Activated naive CD8-positive, alpha-beta T cell treated with anti-CD3 and anti-CD28 coated beads, Interleukin-2, amount 10 ng/mL, durations not matched to agents 7 days and 5 days (primary cell): ENCODE measurements around the gene UNC45A. TPM values are rescaled to one million over a fixed set of nuclear protein-coding genes. Genes with fewer than 3 reads are reported as not detected.
"Not testable (repeated sequence)": the region's sequence is repeated elsewhere in the genome, so short reads cannot be mapped to it uniquely, and the experiment has no call there.

Experiments
- ATAC-seq: fragments of 150-1000 bp; cut with Tn5 transposase; one replicate; pipeline ENCODE4 v1.10.0; 2021; ENCODE audit warnings: low read depth, moderate library complexity
- POLR2A ChIA-PET: fragments of 350-600 bp; sonication (Branson Sonifier 250); formaldehyde crosslinking; loops from one replicate; lab custom pipeline; 2021; ENCODE audit warnings: antibody characterized with exemption; lab: Charles Lee
- DNase-seq: peaks from one replicate; pipeline ENCODE4 v3.0.0; 2021
- H3K27ac Mint-ChIP-seq: one replicate; pipeline ENCODE4 v1.8.0; 2022; ENCODE audit warnings: mild to moderate bottlenecking, mixed read lengths
- H3K27me3 Mint-ChIP-seq: one replicate; pipeline ENCODE4 v1.8.0; 2022; ENCODE audit warnings: mild to moderate bottlenecking, moderate library complexity, mixed read lengths
- H3K36me3 Mint-ChIP-seq: one replicate; pipeline ENCODE4 v1.8.0; 2021; ENCODE audit warnings: mild to moderate bottlenecking, mixed read lengths
- H3K4me1 Mint-ChIP-seq: one replicate; pipeline ENCODE4 v1.8.0; 2021; ENCODE audit warnings: mixed read lengths
- H3K4me3 Mint-ChIP-seq: one replicate; pipeline ENCODE4 v1.8.0; 2022; ENCODE audit warnings: mild to moderate bottlenecking, moderate library complexity, mixed read lengths
- H3K9me3 Mint-ChIP-seq: one replicate; pipeline ENCODE4 v1.8.0; 2021; ENCODE audit warnings: mixed read lengths
- total RNA-seq, 2 experiments: library from RNA; stranded (reverse); gene quantifications; one replicate each; pipeline ENCODE4 v1.2.3, GENCODE V29; 2021

The UNC45A gene
- total RNA-seq, 2 experiments from 2014 or later, result 77.9 to 78.6 TPM

- Mint-ChIP-seq H3K27me3 (no peaks in the 10 kb centered on the region), H3K9me3 (no peaks in the 10 kb centered on the region), H3K27ac (no peak overlapping the region), H3K4me3 (no peak overlapping the region), H3K36me3 (peaks cover 1% of the 10 kb centered on the region), H3K4me1 (no peaks in the 10 kb centered on the region)
- no peak for DNase-seq
- POLR2A ChIA-PET, result no interaction called here
- ATAC-seq, result no peak
Measured at GRCh38 chr15:90893175-90894090, 41.7 kb upstream of the UNC45A start.

- no peak overlapping the region for H3K4me3 Mint-ChIP-seq
- no peak overlapping the region for H3K27ac Mint-ChIP-seq
- H3K27me3 Mint-ChIP-seq, result no peaks in the 10 kb centered on the region
- DNase-seq (no peak), ATAC-seq (no peak)
- no peaks in the 10 kb centered on the region for H3K9me3 Mint-ChIP-seq
- peaks cover 2% of the 10 kb centered on the region for H3K4me1 Mint-ChIP-seq
- POLR2A ChIA-PET, result no interaction called here
- peaks cover 1% of the 10 kb centered on the region for H3K36me3 Mint-ChIP-seq
Measured at GRCh38 chr15:90895571-90896117, 39.4 kb upstream of the UNC45A start.

GRCh38 chr15:90897131-90897655 lies 37.9 kb upstream of the UNC45A start:
- peaks cover 14% of the 10 kb centered on the region for H3K4me1 Mint-ChIP-seq
- H3K36me3 Mint-ChIP-seq, H3K27ac Mint-ChIP-seq, ATAC-seq, H3K27me3 Mint-ChIP-seq, H3K9me3 Mint-ChIP-seq, DNase-seq, H3K4me3 Mint-ChIP-seq: not testable (repeated sequence)
- POLR2A ChIA-PET, result interaction anchor here (0.6 kb wide), 1 partner anchor 43 kb away, joined by 3 read pairs; no protein-coding TSS in a partner anchor

GRCh38 chr15:90901175-90902039 lies 33.7 kb upstream of the UNC45A start:
- H3K4me1 Mint-ChIP-seq, result peaks cover 25% of the 10 kb centered on the region
- DNase-seq (no peak), ATAC-seq (no peak)
- POLR2A ChIA-PET, result interaction anchor here (0.9 to 7.0 kb wide), 7 partner anchors 12 to 224 kb away, joined by 3 to 141 read pairs (median 4); partner anchors contain the start of genes FES, HDDC3 and UNC45A
- no peaks in the 10 kb centered on the region for H3K9me3 Mint-ChIP-seq
- no peaks in the 10 kb centered on the region for H3K27me3 Mint-ChIP-seq
- H3K27ac Mint-ChIP-seq, result peak overlapping the region; percentile 83
- H3K36me3 Mint-ChIP-seq, result peaks cover 10% of the 10 kb centered on the region
- H3K4me3 Mint-ChIP-seq, result peak overlapping the region; percentile 83

GRCh38 chr15:90902040-90902839 lies 32.8 kb upstream of the UNC45A start:
- DNase-seq (peak; percentile 84), ATAC-seq (peak; percentile 78)
- Mint-ChIP-seq H3K4me3 (peak overlapping the region; percentile 83), H3K27ac (peak overlapping the region; percentile 83), H3K27me3 (no peaks in the 10 kb centered on the region), H3K4me1 (peaks cover 25% of the 10 kb centered on the region), H3K9me3 (no peaks in the 10 kb centered on the region), H3K36me3 (peaks cover 12% of the 10 kb centered on the region)
- POLR2A ChIA-PET, result interaction anchor here (0.6 to 7.0 kb wide), 16 partner anchors 12 to 306 kb away, joined by 3 to 141 read pairs (median 5); partner anchors contain the start of genes BLM, HDDC3, RCCD1 and UNC45A

- peak; percentile 71 for ATAC-seq
- POLR2A ChIA-PET, result interaction anchor here (0.6 to 7.0 kb wide), 17 partner anchors 11 to 327 kb away, joined by 3 to 141 read pairs (median 5); partner anchors contain the start of genes BLM, HDDC3, RCCD1 and UNC45A
- Mint-ChIP-seq H3K9me3 (no peaks in the 10 kb centered on the region), H3K4me3 (peak within 1 kb of the TSS; percentile 88), H3K27ac (peak within 1 kb of the TSS; percentile 89), H3K4me1 (peaks cover 25% of the 10 kb centered on the region), H3K27me3 (no peaks in the 10 kb centered on the region), H3K36me3 (peaks cover 13% of the 10 kb centered on the region)
- peak; percentile 81 for DNase-seq
Measured at GRCh38 chr15:90902840-90903732, 32.0 kb upstream of the UNC45A start, which contains the start of gene MAN2A2. MAN2A2 (plus strand) TSS chr15:90903302; CDS start chr15:90904208, 906 bp downstream.

- Mint-ChIP-seq H3K4me1 (peaks cover 25% of the 10 kb centered on the region), H3K9me3 (no peaks in the 10 kb centered on the region), H3K36me3 (peaks cover 13% of the 10 kb centered on the region), H3K27ac (peak overlapping the region; percentile 89), H3K4me3 (peak overlapping the region; percentile 88), H3K27me3 (no peaks in the 10 kb centered on the region)
- ATAC-seq (no peak), DNase-seq (no peak)
- POLR2A ChIA-PET, result interaction anchor here (0.7 to 7.0 kb wide), 12 partner anchors 10 to 328 kb away, joined by 3 to 141 read pairs (median 6); partner anchors contain the start of genes BLM, HDDC3, RCCD1 and UNC45A
Measured at GRCh38 chr15:90903733-90904536, 31.1 kb upstream of the UNC45A start.

- no peak for ATAC-seq
- peaks cover 25% of the 10 kb centered on the region for H3K4me1 Mint-ChIP-seq
- peak overlapping the region; percentile 16 for H3K4me3 Mint-ChIP-seq
- peaks cover 13% of the 10 kb centered on the region for H3K36me3 Mint-ChIP-seq
- no peaks in the 10 kb centered on the region for H3K9me3 Mint-ChIP-seq
- no peaks in the 10 kb centered on the region for H3K27me3 Mint-ChIP-seq
- DNase-seq, result no peak
- H3K27ac Mint-ChIP-seq, result no peak overlapping the region
- POLR2A ChIA-PET, result interaction anchor here (1.6 to 7.0 kb wide), 3 partner anchors 9 to 28 kb away, joined by 4 to 141 read pairs (median 17); partner anchors contain the start of genes HDDC3 and UNC45A
Measured at GRCh38 chr15:90904746-90905145, 30.3 kb upstream of the UNC45A start.

GRCh38 chr15:90905306-90906180 lies 29.5 kb upstream of the UNC45A start:
- Mint-ChIP-seq H3K27ac (no peak overlapping the region), H3K27me3 (no peaks in the 10 kb centered on the region), H3K9me3 (no peaks in the 10 kb centered on the region), H3K4me3 (no peak overlapping the region), H3K4me1 (peaks cover 23% of the 10 kb centered on the region), H3K36me3 (peaks cover 15% of the 10 kb centered on the region)
- POLR2A ChIA-PET, result interaction anchor here (1.6 to 7.0 kb wide), 2 partner anchors 17 to 27 kb away, joined by 4 to 141 read pairs; partner anchors contain the start of genes HDDC3 and UNC45A
- DNase-seq (no peak), ATAC-seq (no peak)
